Choroid plexus epithelial cell (primary cell): Measurements from ENCODE around the gene CD58.

Experiments used
- DNase-seq: peaks from one replicate; pipeline ENCODE4 v3.0.0-alpha.2; 2010; ENCODE audit warnings: low read depth
- H3K4me3 ChIP-seq: 2 replicates; pipeline ENCODE4 v1.5.1; 2011; ENCODE audit warnings: low read depth, mild to moderate bottlenecking, control low read depth, low read length, moderate library complexity
- CTCF ChIP-seq: conservative IDR thresholded peaks from 2 replicates; pipeline ENCODE4 v1.5.1; 2011; ENCODE audit warnings: low read depth, mild to moderate bottlenecking, control low read depth, inconsistent platforms, low read length, moderate library complexity

CD58 gene

GRCh38 chr1:116587501-116588227, 16.8 kb upstream of the CD58 start:
- no peak for TF ChIP-seq CTCF
- no peak for DNase-seq
- H3K4me3 ChIP-seq = no peak overlapping the region

- no peak overlapping the region for H3K4me3 ChIP-seq
- no peak for DNase-seq
- TF ChIP-seq CTCF = no peak
Observed at GRCh38 chr1:116586741-116587143, 15.9 kb upstream of the CD58 start.

GRCh38 chr1:116585886-116586285, 15.1 kb upstream of the CD58 start:
- H3K4me3 ChIP-seq = no peak overlapping the region
- TF ChIP-seq CTCF = no peak
- DNase-seq = no peak

- DNase-seq = no peak
- H3K4me3 ChIP-seq = no peak overlapping the region
- no peak for TF ChIP-seq CTCF
Observed at GRCh38 chr1:116581323-116581885, 10.6 kb upstream of the CD58 start.

GRCh38 chr1:116580446-116581322, 9.9 kb upstream of the CD58 start:
- no peak for TF ChIP-seq CTCF
- no peak for DNase-seq
- H3K4me3 ChIP-seq = no peak overlapping the region

GRCh38 chr1:116579259-116579875, 8.5 kb upstream of the CD58 start:
- TF ChIP-seq CTCF = no peak
- no peak for DNase-seq
- H3K4me3 ChIP-seq = no peak overlapping the region
